H1 (cell line): ENCODE results near the gene DCTD. TPM values are rescaled to one million over a fixed set of nuclear protein-coding genes. Genes with fewer than 3 reads are reported as not detected.

Experiments used
- CTCF ChIA-PET: fragments of 300-600 bp; sonication (Branson Sonifier 250); formaldehyde crosslinking; loops from one replicate; lab custom pipeline; 2021; ENCODE audit not compliant: partially characterized antibody; lab: Charles Lee
- POLR2A ChIA-PET: fragments of 300-600 bp; sonication (Branson Sonifier 250); formaldehyde crosslinking; loops from one replicate; lab custom pipeline; 2021; ENCODE audit warnings: inconsistent platforms; ENCODE audit not compliant: partially characterized antibody; lab: Charles Lee
- DNase-seq, 2 experiments: peaks; one replicate each; pipeline versions ENCODE4 v3.0.0 to v3.0.0-alpha.2; 2010 to 2022; ENCODE audit warnings: low spot score in 2 of 2, low read depth in 1 of 2, mixed read lengths in 1 of 2
- FAIRE-seq: peaks from 2 replicates; lab custom pipeline; 2011; peaks lifted over from hg19 to GRCh38; lab: Jason Lieb, UNC
- H2AFZ ChIP-seq: 2 replicates; pipeline ENCODE4 v1.8.1; 2012; ENCODE audit warnings: low read length, inconsistent platforms
- H2AK5ac ChIP-seq: 2 replicates; pipeline ENCODE4 v1.6.1; 2013; ENCODE audit warnings: low read depth, low read length
- H2BK120ac ChIP-seq: replicated peaks from 2 replicates; pipeline ENCODE3; 2013; ENCODE audit warnings: low read depth, low read length, inconsistent platforms
- H2BK12ac ChIP-seq: 2 replicates; pipeline ENCODE4 v1.6.1; 2013; ENCODE audit warnings: low read depth, low read length
- H2BK15ac ChIP-seq: 2 replicates; pipeline ENCODE4 v1.6.1; 2013; ENCODE audit warnings: low read length
- H2BK20ac ChIP-seq: 2 replicates; pipeline ENCODE4 v1.6.1; 2013; ENCODE audit warnings: low read length
- H2BK5ac ChIP-seq: 2 replicates; pipeline ENCODE4 v1.6.1; 2013; ENCODE audit warnings: low read depth, low read length
- H3K14ac ChIP-seq: 2 replicates; pipeline ENCODE4 v1.6.1; 2013; ENCODE audit warnings: inconsistent platforms; ENCODE audit not compliant: insufficient read length
- H3K18ac ChIP-seq: 2 replicates; pipeline ENCODE4 v1.6.1; 2013; ENCODE audit warnings: low read length; ENCODE audit errors: extremely low read depth
- H3K23ac ChIP-seq: 2 replicates; pipeline ENCODE4 v1.6.1; 2013; ENCODE audit warnings: inconsistent platforms; ENCODE audit not compliant: insufficient read length
- H3K23me2 ChIP-seq: 2 replicates; pipeline ENCODE4 v1.6.1; 2013; ENCODE audit warnings: low read depth, low read length
- H3K27ac ChIP-seq: 2 replicates; pipeline ENCODE4 v1.6.1; 2011; ENCODE audit warnings: low read depth, low read length, inconsistent platforms
- H3K27me3 ChIP-seq, 4 experiments: replicated peaks in 1 of 4; 1 replicate in 1 of 4; 2 replicates in 3 of 4; pipeline versions ENCODE4 v1.6.1 to v1.8.1; 2011 to 2013; ENCODE audit warnings: low read length in 3 of 4, mild to moderate bottlenecking in 3 of 4, inconsistent platforms in 2 of 4, mixed read lengths in 2 of 4, moderate library complexity in 1 of 4; ENCODE audit not compliant: control insufficient read depth in 3 of 4, insufficient read depth in 3 of 4; ENCODE audit errors: extremely low read depth in 1 of 4
- H3K36me3 ChIP-seq, 4 experiments: 2 replicates each; pipeline versions ENCODE4 v1.6.1 to v1.8.1; 2011 to 2013; ENCODE audit warnings: mild to moderate bottlenecking in 4 of 4, low read length in 3 of 4, moderate library complexity in 2 of 4, control low read depth in 1 of 4, inconsistent platforms in 1 of 4; ENCODE audit not compliant: insufficient read depth in 4 of 4, control insufficient read depth in 2 of 4
- H3K4ac ChIP-seq: replicated peaks from 2 replicates; pipeline ENCODE3; 2013; ENCODE audit warnings: low read length, low read depth, mixed read lengths, inconsistent platforms; ENCODE audit not compliant: insufficient read length
- H3K4me1 ChIP-seq, 4 experiments: replicated peaks in 1 of 4; 1 replicate in 1 of 4; 2 replicates in 3 of 4; pipeline versions ENCODE4 v1.6.1 to v1.8.1; 2011 to 2013; ENCODE audit warnings: low read length in 3 of 4, inconsistent platforms in 2 of 4, mixed read lengths in 1 of 4; ENCODE audit not compliant: insufficient read depth in 4 of 4, control insufficient read depth in 3 of 4
- H3K4me2 ChIP-seq, 2 experiments: 2 replicates each; pipeline versions ENCODE4 v1.6.1 to v1.8.1; 2011 to 2013; ENCODE audit warnings: low read depth in 2 of 2, low read length in 2 of 2, control low read depth in 1 of 2, inconsistent platforms in 1 of 2, mild to moderate bottlenecking in 1 of 2; ENCODE audit not compliant: insufficient read depth in 1 of 2
- H3K4me3 ChIP-seq, 4 experiments: fragments of 200-600, 300-600 bp in 1 of 4; sonication (generic), shearing (Covaris generic), sonication (Bioruptor Twin) in 1 of 4; 2 replicates each; pipeline versions ENCODE4 v1.5.1 to v1.8.1; 2011 to 2016; ENCODE audit warnings: low read length in 4 of 4, low read depth in 3 of 4, control low read depth in 2 of 4, inconsistent platforms in 2 of 4, mild to moderate bottlenecking in 2 of 4, mixed read lengths in 1 of 4, moderate library complexity in 1 of 4; ENCODE audit not compliant: insufficient read depth in 2 of 4; ENCODE audit errors: extremely low read depth in 1 of 4
- H3K56ac ChIP-seq: replicated peaks from 2 replicates; pipeline ENCODE3; 2013; ENCODE audit warnings: low read depth, mild to moderate bottlenecking, mixed read lengths, low read length, inconsistent platforms; ENCODE audit not compliant: insufficient read length
- H3K79me1 ChIP-seq: 2 replicates; pipeline ENCODE4 v1.6.1; 2013; ENCODE audit warnings: low read depth, low read length, control low read depth
- H3K79me2 ChIP-seq, 2 experiments: 2 replicates each; pipeline versions ENCODE4 v1.6.1 to v1.8.1; 2012 to 2013; ENCODE audit warnings: low read length in 2 of 2, mild to moderate bottlenecking in 2 of 2, inconsistent platforms in 1 of 2; ENCODE audit not compliant: insufficient read depth in 2 of 2, control insufficient read depth in 1 of 2
- H3K9ac ChIP-seq, 4 experiments: replicated peaks in 1 of 4; 1 replicate in 1 of 4; 2 replicates in 3 of 4; pipeline versions ENCODE4 v1.6.1 to v1.8.1; 2011 to 2013; ENCODE audit warnings: low read depth in 3 of 4, low read length in 3 of 4, control low read depth in 2 of 4, mild to moderate bottlenecking in 2 of 4, moderate library complexity in 2 of 4, inconsistent platforms in 1 of 4; ENCODE audit errors: extremely low read depth in 1 of 4
- H3K9me3 ChIP-seq, 2 experiments: 2 replicates each; pipeline versions ENCODE4 v1.6.1 to v1.8.1; 2012 to 2013; ENCODE audit warnings: mild to moderate bottlenecking in 2 of 2, moderate library complexity in 2 of 2, control low read depth in 1 of 2, inconsistent platforms in 1 of 2, low read depth in 1 of 2, low read length in 1 of 2, mixed read lengths in 1 of 2; ENCODE audit not compliant: insufficient read depth in 2 of 2
- H4K20me1 ChIP-seq, 2 experiments: replicated peaks in 1 of 2; 2 replicates each; pipeline versions ENCODE3 to v1.8.1; 2011 to 2013; ENCODE audit warnings: inconsistent platforms in 2 of 2, low read length in 2 of 2, mild to moderate bottlenecking in 1 of 2; ENCODE audit not compliant: insufficient read depth in 2 of 2, control insufficient read depth in 1 of 2
- H4K5ac ChIP-seq: 2 replicates; pipeline ENCODE4 v1.6.1; 2013; ENCODE audit warnings: low read length, low read depth, mixed read lengths, inconsistent platforms; ENCODE audit not compliant: insufficient read length
- H4K8ac ChIP-seq: 2 replicates; pipeline ENCODE4 v1.8.0; 2013; ENCODE audit warnings: mild to moderate bottlenecking, moderate library complexity, low read length, inconsistent platforms; ENCODE audit not compliant: insufficient read depth; ENCODE audit errors: extremely low read depth
- H4K91ac ChIP-seq: replicated peaks from 2 replicates; pipeline ENCODE3; 2013; ENCODE audit warnings: low read length, mixed read lengths, inconsistent platforms; ENCODE audit not compliant: insufficient read length
- CBX8 ChIP-seq: fragments of 300-800, 300-1000 bp; sonication (generic); IDR thresholded peaks from 2 replicates; pipeline ENCODE4 v1.7.1; 2016; ENCODE audit warnings: low read depth, low read length, borderline replicate concordance
- CEBPB ChIP-seq: IDR thresholded peaks from 2 replicates; pipeline ENCODE4 v1.6.1; 2012; ENCODE audit warnings: low read depth, low read length
- CTCF ChIP-seq, 3 experiments: IDR thresholded peaks; 1 replicate in 2 of 3; 2 replicates in 1 of 3; pipeline versions ENCODE4 v1.5.1 to v1.6.1; 2011; ENCODE audit warnings: low read length in 3 of 3, mild to moderate bottlenecking in 3 of 3, inconsistent platforms in 2 of 3, low read depth in 1 of 3, moderate library complexity in 1 of 3; ENCODE audit not compliant: insufficient read depth in 1 of 3; ENCODE audit errors: control extremely low read depth in 1 of 3
- MAFK ChIP-seq: IDR thresholded peaks from 2 replicates; pipeline ENCODE4 v1.6.1; 2012; ENCODE audit warnings: low read depth, mild to moderate bottlenecking, improper control_type of control experiment, low read length
- NANOG ChIP-seq: IDR thresholded peaks from 2 replicates; pipeline ENCODE4 v1.6.1; 2011; ENCODE audit warnings: low read length, low read depth, mild to moderate bottlenecking, inconsistent platforms; ENCODE audit not compliant: insufficient read depth, poor library complexity, severe bottlenecking
- RNF2 ChIP-seq: fragments of 200-900, 300-1000 bp; sonication (generic); IDR thresholded peaks from 2 replicates; pipeline ENCODE4 v1.7.1; 2016; ENCODE audit warnings: borderline replicate concordance, low read depth, mild to moderate bottlenecking, antibody characterized with exemption, low read length; ENCODE audit not compliant: poor library complexity, severe bottlenecking; ENCODE audit errors: missing control alignments
- SAP30 ChIP-seq: fragments of 300-600 bp; sonication (generic); IDR thresholded peaks from 2 replicates; pipeline ENCODE4 v1.7.1; 2012; ENCODE audit warnings: low read length, moderate library complexity, mild to moderate bottlenecking, inconsistent platforms; ENCODE audit not compliant: insufficient read depth, insufficient replicate concordance
- SIX5 ChIP-seq: IDR thresholded peaks from 2 replicates; pipeline ENCODE4 v1.6.1; 2011; ENCODE audit warnings: mild to moderate bottlenecking, low read depth, low read length
- SP1 ChIP-seq: IDR thresholded peaks from 2 replicates; pipeline ENCODE4 v1.6.1; 2011; ENCODE audit warnings: low read depth, low read length
- SUZ12 ChIP-seq: fragments of 200-600 bp; sonication (generic); IDR thresholded peaks from 2 replicates; pipeline ENCODE4 v1.6.1; 2012; ENCODE audit warnings: mild to moderate bottlenecking, inconsistent platforms, low read length, moderate library complexity, mixed read lengths
- WGBS, 2 experiments: shearing (Covaris generic) in 1 of 2; methylation state at CpG; one replicate each; pipeline versions ENCODE4 v1.1.6 to v1.1.7; 2013 to 2015; ENCODE audit warnings: low lambda C conversion rate in 2 of 2, mixed read lengths in 2 of 2, inconsistent platforms in 1 of 2, low coverage in 1 of 2, missing lambda C conversion rate in 1 of 2; ENCODE audit not compliant: insufficient replicate concordance in 2 of 2, insufficient coverage in 1 of 2, insufficient read length in 1 of 2; ENCODE audit errors: extremely low coverage in 1 of 2, missing lambda C conversion rate in 1 of 2; 5-methylcytosine and 5-hydroxymethylcytosine counted together
- polyA plus RNA-seq, 7 experiments: library from polyadenylated mRNA; depleted of rRNA in 3 of 7; stranded (reverse) in 5 of 7; unstranded in 2 of 7; fragments of >200 nt in 5 of 7; fragments of 200-250 nt in 2 of 7; gene quantifications; 1 replicate in 5 of 7; 2 replicates in 1 of 7; 4 replicates in 1 of 7; pipeline versions ENCODE4 v1.2.1 to v1.2.3, GENCODE V29; 2011 to 2013; ENCODE audit warnings: missing spikeins in 2 of 7, mixed read lengths in 2 of 7
- total RNA-seq: library from RNA; stranded (reverse); fragmentation: NEBNext Ultra II Directional; extraction: Animal tissue kit (Norgen Biotek cat#: 25700); gene quantifications from 2 replicates; pipeline ENCODE4 v1.2.1, GENCODE V29; 2021

The DCTD gene
- total and polyA plus RNA-seq, 2 of the 8 experiments (the other 6 are each of a cell fraction or from before 2014, with no cell fraction given), result 60.2 to 69.5 TPM

DNA sequence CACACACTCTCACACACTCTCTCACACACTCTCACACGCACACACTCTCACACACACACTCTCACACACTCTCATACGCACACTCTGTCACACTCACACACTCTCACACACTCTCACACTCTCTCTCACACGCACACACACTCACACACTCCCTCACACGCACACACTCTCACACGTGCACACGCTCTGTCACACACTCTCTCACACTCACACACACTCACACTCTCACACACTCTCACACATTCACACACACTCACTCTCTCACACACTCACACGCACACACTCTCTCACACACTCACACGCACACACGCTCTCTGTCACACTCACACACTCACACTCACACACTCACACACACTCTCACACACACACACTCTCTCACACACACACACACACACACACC, 43.0 kb upstream of the DCTD start:
- Histone ChIP-seq H3K36me3 (no peaks in the 10 kb centered on the region; a peak in 1 of 8 replicates), H4K20me1 (peaks cover 0 to 5% of the 10 kb centered on the region in 2 experiments), H3K56ac (peak overlapping the region; percentile 24), H3K4me3 (no peak overlapping the region), H2BK20ac (no peak overlapping the region), H2BK15ac (no peak overlapping the region), H3K4me1 (no peaks in the 10 kb centered on the region), H3K79me1 (no peaks in the 10 kb centered on the region), H4K91ac (peak overlapping the region; percentile 44), H2BK12ac (peak overlapping the region; percentile 45; the same call in 1 of the 2 replicates), H3K9me3 (0 out of 4 replicates have a peak, but pooled peaks cover 0 to 5% of the 10 kb centered on the region in 2 experiments), H3K18ac (no peak overlapping the region), H2BK5ac (peak overlapping the region; percentile 29; the same call in 1 of the 2 replicates), H3K27me3 (0 out of 7 replicates have a peak, but pooled peaks cover 0 to 3% (median 0%) of the 10 kb centered on the region in 4 experiments), H3K23me2 (peaks cover 6% of the 10 kb centered on the region), H3K27ac (no peak overlapping the region), H4K8ac (no peak overlapping the region; the same call in 1 of the 2 replicates), H3K4ac (no peak overlapping the region), H3K9ac (no peak overlapping the region; a peak in 2 of 7 replicates), H2AK5ac (peak overlapping the region; percentile 76; the same call in 1 of the 2 replicates), H2BK120ac (no peak overlapping the region), H3K14ac (no peak overlapping the region), H3K23ac (no peak overlapping the region), H3K79me2 (no peaks in the 10 kb centered on the region), H2AFZ (no peak overlapping the region), H4K5ac (no peak overlapping the region), H3K4me2 (no peak overlapping the region)
- POLR2A ChIA-PET, result no interaction called here
- no peak for FAIRE-seq
- 88 to 100% methylated on average over 9 of the region's 9 CpGs for WGBS, 2 experiments
- CTCF ChIA-PET, result interaction anchor here (1.2 kb wide), 1 partner anchor 55 kb away, joined by 3 read pairs; no protein-coding TSS in a partner anchor
- no peak for DNase-seq
- TF ChIP-seq SUZ12 (no peak), SP1 (no peak), NANOG (no peak), MAFK (no peak), CTCF (IDR thresholded peaks at IDR 0.05; ENCODE audit: control extremely low read depth in 1 of 3, insufficient read depth in 1 of 3, low read depth in 1 of 3, low read length in 3 of 3) (no peak), CEBPB (no peak), SAP30 (no peak), SIX5 (no peak), CBX8 (no peak), RNF2 (no peak)
